ENCODE data around the gene STARD13. TPM values are rescaled to one million over a fixed set of nuclear protein-coding genes. Genes with fewer than 3 reads are reported as not detected.

STARD13 gene
- total RNA-seq, 4 donors from 2014 or later = 36.8 to 65.6 (median 46.0) TPM

DNA sequence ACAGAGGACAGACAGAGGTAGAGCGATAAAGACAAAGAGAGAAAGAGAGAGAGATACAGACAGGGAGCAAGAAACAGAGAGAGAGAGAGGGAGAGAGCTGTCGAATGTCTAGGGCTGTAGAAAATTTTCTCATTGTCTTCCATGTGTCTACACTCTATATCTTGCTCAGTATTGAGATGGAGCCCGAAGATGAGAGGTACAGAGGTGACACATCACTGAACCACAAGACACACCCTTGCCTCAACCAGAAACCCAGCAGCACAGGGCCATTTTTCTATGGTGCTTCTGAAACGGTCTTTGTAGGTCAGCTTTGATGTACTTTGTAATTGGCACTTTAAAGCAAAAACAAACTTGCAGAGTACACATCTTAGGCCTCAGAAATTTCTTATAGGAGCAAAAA lies 157.4 kb downstream of the STARD13 start:
- Histone ChIP-seq H3K9me3 (no peaks in the 10 kb centered on the region), H3K36me3 (no peaks in the 10 kb centered on the region), H3K27me3 (no peaks in the 10 kb centered on the region), H3K4me1 (peaks cover 6 to 10% of the 10 kb centered on the region in 2 donors), H3K4me3 (no peak overlapping the region), H3K27ac (peak overlapping the region; percentile 70 to 83)
- DNase-seq = no peak
- TF ChIP-seq, protein P1, sequence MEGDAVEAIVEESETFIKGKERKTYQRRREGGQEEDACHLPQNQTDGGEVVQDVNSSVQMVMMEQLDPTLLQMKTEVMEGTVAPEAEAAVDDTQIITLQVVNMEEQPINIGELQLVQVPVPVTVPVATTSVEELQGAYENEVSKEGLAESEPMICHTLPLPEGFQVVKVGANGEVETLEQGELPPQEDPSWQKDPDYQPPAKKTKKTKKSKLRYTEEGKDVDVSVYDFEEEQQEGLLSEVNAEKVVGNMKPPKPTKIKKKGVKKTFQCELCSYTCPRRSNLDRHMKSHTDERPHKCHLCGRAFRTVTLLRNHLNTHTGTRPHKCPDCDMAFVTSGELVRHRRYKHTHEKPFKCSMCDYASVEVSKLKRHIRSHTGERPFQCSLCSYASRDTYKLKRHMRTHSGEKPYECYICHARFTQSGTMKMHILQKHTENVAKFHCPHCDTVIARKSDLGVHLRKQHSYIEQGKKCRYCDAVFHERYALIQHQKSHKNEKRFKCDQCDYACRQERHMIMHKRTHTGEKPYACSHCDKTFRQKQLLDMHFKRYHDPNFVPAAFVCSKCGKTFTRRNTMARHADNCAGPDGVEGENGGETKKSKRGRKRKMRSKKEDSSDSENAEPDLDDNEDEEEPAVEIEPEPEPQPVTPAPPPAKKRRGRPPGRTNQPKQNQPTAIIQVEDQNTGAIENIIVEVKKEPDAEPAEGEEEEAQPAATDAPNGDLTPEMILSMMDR (IDR thresholded peaks at IDR 0.05) = no peak
- no peak for TF ChIP-seq POLR2A (IDR thresholded peaks at IDR 0.05)
- intact Hi-C loops (cut with DNase I; ENCODE audit: low total_unique reads) = no loop called here

GRCh38 chr13:33127009-33127551 lies 158.5 kb downstream of the STARD13 start:
- H3K4me3 ChIP-seq = no peak overlapping the region
- no peaks in the 10 kb centered on the region for H3K36me3 ChIP-seq
- TF ChIP-seq, protein P1 (IDR thresholded peaks at IDR 0.05) = peak in 1 of 4 experiments; percentile 5
- no peak for TF ChIP-seq POLR2A (IDR thresholded peaks at IDR 0.05)
- intact Hi-C loops (cut with DNase I; ENCODE audit: low total_unique reads) = no loop called here
- peak overlapping the region; percentile 70 to 83 for H3K27ac ChIP-seq
- no peaks in the 10 kb centered on the region for H3K27me3 ChIP-seq
- peak in 1 of 2 donors; percentile 37 for DNase-seq
- H3K4me1 ChIP-seq = peaks cover 3 to 10% of the 10 kb centered on the region in 2 donors
- no peaks in the 10 kb centered on the region for H3K9me3 ChIP-seq

DNA sequence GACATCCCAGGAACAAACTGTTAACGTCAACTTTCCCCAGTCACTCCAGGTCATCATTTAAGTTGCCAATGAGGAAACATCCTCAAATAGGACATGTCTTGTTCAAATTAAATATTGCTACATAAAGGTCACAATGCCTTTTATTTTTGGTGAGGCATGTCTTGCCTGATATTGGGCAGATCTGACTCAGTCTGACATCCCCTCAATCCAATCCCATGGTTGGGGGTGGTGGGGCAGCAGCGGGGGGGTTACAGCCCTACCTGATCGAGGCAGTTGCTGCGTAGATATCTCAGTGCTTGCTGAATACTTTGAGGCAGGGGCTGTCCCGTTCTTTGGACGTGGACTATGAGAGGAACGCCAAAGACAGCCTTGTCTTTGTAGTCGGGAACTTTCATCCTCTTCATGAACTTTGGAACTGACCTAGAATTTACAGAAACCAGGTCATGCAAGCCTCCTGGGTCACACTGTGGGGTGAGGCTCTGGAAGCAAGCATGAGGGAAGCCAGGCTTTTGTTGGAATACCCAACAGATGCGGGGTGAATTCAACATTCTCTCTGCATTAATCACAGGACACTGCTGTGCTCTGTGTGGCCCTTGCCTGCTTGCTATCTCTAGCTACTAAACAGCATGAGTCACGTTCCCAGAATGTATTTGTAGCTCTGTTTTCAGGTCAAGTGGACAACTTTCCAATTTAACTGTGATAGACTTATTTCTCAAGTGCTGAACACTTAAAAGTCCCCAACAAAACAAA lies 159.6 kb downstream of the STARD13 start:
- Histone ChIP-seq H3K27ac (peak overlapping the region; percentile 70 to 83), H3K36me3 (no peaks in the 10 kb centered on the region), H3K4me3 (no peak overlapping the region), H3K9me3 (no peaks in the 10 kb centered on the region), H3K27me3 (no peaks in the 10 kb centered on the region), H3K4me1 (peaks cover 3 to 10% of the 10 kb centered on the region in 2 donors)
- intact Hi-C loops (cut with DNase I; ENCODE audit: low total_unique reads) = no loop called here
- TF ChIP-seq, protein P1 (IDR thresholded peaks at IDR 0.05) = no peak
- no peak for TF ChIP-seq POLR2A (IDR thresholded peaks at IDR 0.05)
- DNase-seq = peak; percentile 70 to 86

DNA sequence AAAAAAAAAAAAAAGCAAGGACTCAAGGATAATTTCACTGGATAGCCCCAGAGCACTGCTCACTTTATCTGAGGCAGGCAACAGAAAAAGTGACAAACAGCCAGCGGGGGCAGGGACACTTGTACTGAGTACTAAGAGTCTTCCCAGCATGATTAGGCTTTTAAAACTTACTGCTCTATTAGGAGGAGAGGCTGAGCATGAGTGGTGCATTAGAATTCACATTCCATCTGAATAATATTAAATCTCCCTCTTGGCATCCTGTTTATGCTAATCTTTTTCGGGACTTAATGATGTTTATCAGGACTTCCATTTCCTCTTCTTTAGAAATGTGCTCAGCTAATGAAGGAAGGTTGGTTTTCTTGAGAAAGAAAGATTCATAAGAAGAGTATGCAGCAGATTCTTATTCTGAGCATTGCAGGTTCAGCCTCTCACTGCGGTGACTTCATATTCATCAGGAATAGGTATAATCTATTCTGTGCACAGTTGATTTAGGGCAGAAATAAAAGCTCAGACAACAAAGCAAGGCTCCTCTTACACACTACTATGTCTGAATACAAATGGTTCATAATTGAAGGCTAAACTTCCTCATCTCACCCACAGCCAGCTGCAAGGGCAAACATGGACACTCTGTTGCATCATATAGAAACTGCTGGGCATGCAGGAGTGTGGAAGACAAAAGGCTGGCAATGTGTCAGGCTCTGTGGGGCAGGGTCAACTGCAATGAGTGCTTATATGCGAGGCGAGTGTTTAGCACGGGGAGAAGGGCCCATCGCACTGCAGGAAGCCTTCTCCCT lies 162.3 kb downstream of the STARD13 start:
- Histone ChIP-seq H3K36me3 (no peaks in the 10 kb centered on the region), H3K4me3 (no peak overlapping the region), H3K4me1 (peaks cover 3 to 10% of the 10 kb centered on the region in 2 donors), H3K27ac (peak overlapping the region; percentile 70 to 83), H3K27me3 (no peaks in the 10 kb centered on the region), H3K9me3 (no peaks in the 10 kb centered on the region)
- DNase-seq = no peak
- intact Hi-C loops (cut with DNase I; ENCODE audit: low total_unique reads) = no loop called here
- TF ChIP-seq POLR2A (IDR thresholded peaks at IDR 0.05) = no peak
- TF ChIP-seq, protein P1 (IDR thresholded peaks at IDR 0.05) = no peak
